Neural progenitor cell (in vitro differentiated cells): ENCODE results near the gene ST8SIA4. TPM values are rescaled to one million over a fixed set of nuclear protein-coding genes. Genes with fewer than 3 reads are reported as not detected.

Experiments used
- DNase-seq: peaks from one replicate; pipeline ENCODE4 v3.0.0-alpha.2; 2016; ENCODE audit warnings: low spot score
- H2AFZ ChIP-seq: fragments of 200-600 bp; sonication (generic); replicated peaks from 2 replicates; pipeline ENCODE4 v1.6.1; 2016; ENCODE audit warnings: antibody characterized with exemption
- H3F3A ChIP-seq: fragments of 200-600 bp; sonication (generic); 2 replicates; pipeline ENCODE4 v1.6.1; 2016; ENCODE audit warnings: antibody characterized with exemption, low read depth
- H3K27ac ChIP-seq: fragments of 200-600 bp; sonication (generic); 2 replicates; pipeline ENCODE4 v1.5.1; 2016; ENCODE audit warnings: mild to moderate bottlenecking
- H3K27me3 ChIP-seq: fragments of 200-600 bp; sonication (generic); 2 replicates; pipeline ENCODE4 v1.6.1; 2016; ENCODE audit warnings: mild to moderate bottlenecking, moderate library complexity
- H3K36me3 ChIP-seq: fragments of 200-600 bp; sonication (generic); 2 replicates; pipeline ENCODE4 v1.5.1; 2016
- H3K4me1 ChIP-seq: fragments of 200-600 bp; sonication (generic); 2 replicates; pipeline ENCODE4 v1.6.1; 2016; ENCODE audit warnings: mixed run types
- H3K4me2 ChIP-seq: fragments of 200-600 bp; sonication (generic); 2 replicates; pipeline ENCODE4 v1.6.1; 2016
- H3K4me3 ChIP-seq: fragments of 200-600 bp; sonication (generic); 2 replicates; pipeline ENCODE4 v1.5.1; 2016
- H3K79me2 ChIP-seq: fragments of 200-600 bp; sonication (generic); 2 replicates; pipeline ENCODE4 v1.6.1; 2016; ENCODE audit warnings: low read depth
- H3K9ac ChIP-seq: fragments of 200-600 bp; sonication (generic); 2 replicates; pipeline ENCODE4 v1.6.1; 2016
- H3K9me3 ChIP-seq: fragments of 200-600 bp; sonication (generic); 2 replicates; pipeline ENCODE4 v1.5.1; 2016; ENCODE audit warnings: low read depth
- H4K20me1 ChIP-seq: fragments of 200-600 bp; sonication (generic); 2 replicates; pipeline ENCODE4 v1.6.1; 2016; ENCODE audit warnings: low read depth
- H3K27ac Mint-ChIP-seq: 3 replicates; pipeline ENCODE4 v1.8.0; 2021; ENCODE audit warnings: mixed read lengths
- H3K27me3 Mint-ChIP-seq: 2 replicates; pipeline ENCODE4 v1.8.0; 2022; ENCODE audit warnings: low read depth, mild to moderate bottlenecking, inconsistent platforms, moderate library complexity, mixed read lengths; ENCODE audit not compliant: insufficient read depth
- H3K36me3 Mint-ChIP-seq: 3 replicates; pipeline ENCODE4 v1.8.0; 2021; ENCODE audit warnings: mixed read lengths
- H3K4me1 Mint-ChIP-seq: 3 replicates; pipeline ENCODE4 v1.8.0; 2021; ENCODE audit warnings: mixed read lengths
- H3K4me3 Mint-ChIP-seq: 3 replicates; pipeline ENCODE4 v1.8.0; 2021; ENCODE audit warnings: mild to moderate bottlenecking, moderate library complexity, mixed read lengths
- H3K9me3 Mint-ChIP-seq: 3 replicates; pipeline ENCODE4 v1.8.0; 2020; ENCODE audit warnings: mixed read lengths
- EZH2 ChIP-seq: fragments of 200-600 bp; sonication (generic); IDR thresholded peaks from 2 replicates; pipeline ENCODE4 v1.6.1; 2017; ENCODE audit warnings: antibody characterized with exemption, mild to moderate bottlenecking, moderate library complexity
- EZH2phosphoT487 ChIP-seq: fragments of 200-600 bp; sonication (generic); IDR thresholded peaks from 2 replicates; pipeline ENCODE4 v1.6.1; 2017; ENCODE audit warnings: antibody characterized with exemption
- total RNA-seq: library from RNA; depleted of rRNA; stranded (reverse); fragments of >200 nt; gene quantifications from 2 replicates; pipeline ENCODE4 v1.2.3, GENCODE V29; 2015; ENCODE audit warnings: low replicate concordance
- TF ChIP-seq, protein P1 (sequence below): fragments of 200-600 bp; sonication (generic); IDR thresholded peaks from 2 replicates; pipeline ENCODE4 v1.5.1; 2017; ENCODE audit warnings: antibody characterized with exemption, mild to moderate bottlenecking

The ST8SIA4 gene
- total RNA-seq, 1 donor from 2014 or later = 0.84 TPM

DNA sequence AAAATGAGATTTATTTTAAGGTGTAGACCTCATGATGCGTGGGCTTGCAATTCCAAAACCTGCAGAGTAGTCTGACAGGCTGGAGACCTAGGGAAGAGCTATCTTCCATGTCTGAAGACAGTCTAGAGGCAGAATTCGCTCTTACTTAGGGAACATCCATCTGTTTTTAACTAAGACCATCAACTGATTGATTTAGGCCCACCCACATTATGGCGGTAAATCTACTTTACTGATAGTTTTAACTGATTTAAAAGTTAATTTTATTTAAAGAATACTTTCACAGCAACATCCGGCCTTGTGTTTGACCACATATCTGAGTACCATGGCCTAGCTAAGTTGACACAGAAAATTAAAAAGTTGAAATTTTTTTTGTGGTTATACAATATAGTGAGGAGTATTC lies 6.0 kb upstream of the ST8SIA4 start:
- no peaks in the 10 kb centered on the region for H3K9me3 ChIP-seq
- H3K4me1 ChIP-seq = no peaks in the 10 kb centered on the region
- no peaks in the 10 kb centered on the region for H3K79me2 ChIP-seq
- no peaks in the 10 kb centered on the region for H3F3A ChIP-seq
- DNase-seq = no peak
- Mint-ChIP-seq H3K4me1 (peaks cover 13% of the 10 kb centered on the region), H3K27me3 (peaks cover 5% of the 10 kb centered on the region), H3K36me3 (no peaks in the 10 kb centered on the region), H3K27ac (no peak overlapping the region), H3K9me3 (no peaks in the 10 kb centered on the region), H3K4me3 (no peak overlapping the region)
- no peak overlapping the region for H3K9ac ChIP-seq
- peaks cover 41% of the 10 kb centered on the region for H3K27me3 ChIP-seq
- TF ChIP-seq EZH2phosphoT487 = no peak
- no peak overlapping the region for H2AFZ ChIP-seq
- H3K27ac ChIP-seq = no peak overlapping the region
- H3K4me2 ChIP-seq = no peak overlapping the region
- no peak overlapping the region for H3K4me3 ChIP-seq
- H3K36me3 ChIP-seq = no peaks in the 10 kb centered on the region
- no peaks in the 10 kb centered on the region for H4K20me1 ChIP-seq

DNA sequence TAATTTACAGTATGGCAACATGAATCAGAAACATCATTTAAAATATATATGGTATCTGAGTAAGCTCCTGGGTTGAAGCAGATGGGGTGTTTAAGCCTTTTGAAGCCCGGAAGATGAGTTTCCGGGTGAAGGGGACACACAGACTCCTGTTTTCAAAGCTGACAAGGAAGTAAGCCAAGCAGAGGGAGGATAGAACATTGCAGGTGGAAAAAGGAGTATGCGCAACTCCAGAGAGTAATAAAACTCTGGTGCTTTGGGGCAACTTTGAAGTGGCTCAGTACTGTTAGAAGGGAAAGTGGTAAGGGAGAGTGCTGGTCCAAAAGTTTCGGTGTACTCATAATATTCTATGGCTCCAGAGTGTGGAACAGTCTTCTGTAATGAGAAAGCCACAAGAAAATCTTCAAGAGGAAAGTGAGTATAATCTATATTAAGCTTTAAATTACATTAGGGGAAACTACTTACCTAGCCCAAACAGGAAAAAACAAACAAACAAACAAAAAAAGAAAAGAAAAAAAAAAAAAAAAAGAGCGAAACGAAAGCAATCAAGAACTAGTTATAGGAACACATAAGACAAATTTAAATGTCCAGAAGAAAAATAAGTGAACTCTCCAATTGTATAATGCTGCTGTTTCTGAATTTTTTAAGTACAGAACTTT lies 2.3 kb upstream of the ST8SIA4 start:
- H3K27ac Mint-ChIP-seq = no peak overlapping the region
- Histone ChIP-seq H4K20me1 (no peaks in the 10 kb centered on the region), H3K4me2 (no peak overlapping the region), H2AFZ (no peak overlapping the region), H3F3A (peaks cover 20% of the 10 kb centered on the region), H3K4me1 (peaks cover 7% of the 10 kb centered on the region), H3K27ac (no peak overlapping the region), H3K36me3 (no peaks in the 10 kb centered on the region), H3K9ac (no peak overlapping the region), H3K27me3 (peaks cover 76% of the 10 kb centered on the region), H3K9me3 (no peaks in the 10 kb centered on the region), H3K79me2 (no peaks in the 10 kb centered on the region), H3K4me3 (no peak overlapping the region)
- H3K9me3 Mint-ChIP-seq = no peaks in the 10 kb centered on the region
- H3K4me3 Mint-ChIP-seq = no peak overlapping the region
- H3K36me3 Mint-ChIP-seq = no peaks in the 10 kb centered on the region
- DNase-seq = no peak
- TF ChIP-seq EZH2 (no peak), EZH2phosphoT487 (no peak)
- TF ChIP-seq, protein P1, sequence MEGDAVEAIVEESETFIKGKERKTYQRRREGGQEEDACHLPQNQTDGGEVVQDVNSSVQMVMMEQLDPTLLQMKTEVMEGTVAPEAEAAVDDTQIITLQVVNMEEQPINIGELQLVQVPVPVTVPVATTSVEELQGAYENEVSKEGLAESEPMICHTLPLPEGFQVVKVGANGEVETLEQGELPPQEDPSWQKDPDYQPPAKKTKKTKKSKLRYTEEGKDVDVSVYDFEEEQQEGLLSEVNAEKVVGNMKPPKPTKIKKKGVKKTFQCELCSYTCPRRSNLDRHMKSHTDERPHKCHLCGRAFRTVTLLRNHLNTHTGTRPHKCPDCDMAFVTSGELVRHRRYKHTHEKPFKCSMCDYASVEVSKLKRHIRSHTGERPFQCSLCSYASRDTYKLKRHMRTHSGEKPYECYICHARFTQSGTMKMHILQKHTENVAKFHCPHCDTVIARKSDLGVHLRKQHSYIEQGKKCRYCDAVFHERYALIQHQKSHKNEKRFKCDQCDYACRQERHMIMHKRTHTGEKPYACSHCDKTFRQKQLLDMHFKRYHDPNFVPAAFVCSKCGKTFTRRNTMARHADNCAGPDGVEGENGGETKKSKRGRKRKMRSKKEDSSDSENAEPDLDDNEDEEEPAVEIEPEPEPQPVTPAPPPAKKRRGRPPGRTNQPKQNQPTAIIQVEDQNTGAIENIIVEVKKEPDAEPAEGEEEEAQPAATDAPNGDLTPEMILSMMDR = no peak
- peaks cover 5% of the 10 kb centered on the region for H3K27me3 Mint-ChIP-seq
- H3K4me1 Mint-ChIP-seq = peaks cover 18% of the 10 kb centered on the region

DNA sequence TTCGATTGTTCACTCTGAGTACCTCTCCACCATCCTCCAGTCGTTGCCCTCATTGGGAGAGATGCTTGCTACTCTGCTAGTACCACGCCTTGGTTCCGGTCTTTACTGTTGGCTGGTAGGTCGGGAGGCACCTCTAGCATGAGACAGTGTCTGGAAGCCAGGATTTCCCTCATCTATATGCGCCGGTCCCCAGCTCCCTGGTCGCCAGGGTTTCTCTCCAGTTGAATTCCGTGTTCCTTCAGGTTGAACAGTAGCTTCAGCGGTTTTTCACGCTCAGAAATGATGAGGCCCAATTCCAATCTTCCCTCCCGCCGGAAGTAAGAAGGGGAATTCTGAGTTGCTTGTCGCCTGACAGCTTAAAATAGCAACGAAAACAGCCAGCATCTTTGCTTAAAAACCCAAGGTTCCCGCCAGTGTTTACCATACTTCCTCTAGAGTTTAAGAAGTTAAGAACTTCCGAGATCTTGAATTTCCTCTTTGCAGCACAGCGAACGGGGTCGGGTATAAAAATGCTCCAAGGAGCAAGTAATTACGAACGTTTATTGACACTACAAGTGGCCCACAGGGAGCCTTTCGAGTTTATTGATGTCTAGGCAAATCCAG lies 1.3 kb upstream of the ST8SIA4 start:
- Histone ChIP-seq H3K36me3 (no peaks in the 10 kb centered on the region), H3K27ac (no peak overlapping the region), H3F3A (peaks cover 22% of the 10 kb centered on the region), H3K4me1 (peaks cover 7% of the 10 kb centered on the region), H3K4me3 (peak overlapping the region; percentile 63), H4K20me1 (no peaks in the 10 kb centered on the region), H3K9me3 (no peaks in the 10 kb centered on the region), H3K9ac (no peak overlapping the region), H3K4me2 (peak overlapping the region; percentile 94), H2AFZ (peak overlapping the region; percentile 11), H3K27me3 (peaks cover 87% of the 10 kb centered on the region), H3K79me2 (no peaks in the 10 kb centered on the region)
- Mint-ChIP-seq H3K4me3 (peak overlapping the region; percentile 95), H3K27me3 (peaks cover 8% of the 10 kb centered on the region), H3K9me3 (peaks cover 2% of the 10 kb centered on the region), H3K36me3 (peaks cover 3% of the 10 kb centered on the region), H3K4me1 (peaks cover 25% of the 10 kb centered on the region), H3K27ac (no peak overlapping the region)
- TF ChIP-seq, protein P1 = no peak
- peak; percentile 19 for TF ChIP-seq EZH2phosphoT487
- DNase-seq = peak; percentile 31

DNA sequence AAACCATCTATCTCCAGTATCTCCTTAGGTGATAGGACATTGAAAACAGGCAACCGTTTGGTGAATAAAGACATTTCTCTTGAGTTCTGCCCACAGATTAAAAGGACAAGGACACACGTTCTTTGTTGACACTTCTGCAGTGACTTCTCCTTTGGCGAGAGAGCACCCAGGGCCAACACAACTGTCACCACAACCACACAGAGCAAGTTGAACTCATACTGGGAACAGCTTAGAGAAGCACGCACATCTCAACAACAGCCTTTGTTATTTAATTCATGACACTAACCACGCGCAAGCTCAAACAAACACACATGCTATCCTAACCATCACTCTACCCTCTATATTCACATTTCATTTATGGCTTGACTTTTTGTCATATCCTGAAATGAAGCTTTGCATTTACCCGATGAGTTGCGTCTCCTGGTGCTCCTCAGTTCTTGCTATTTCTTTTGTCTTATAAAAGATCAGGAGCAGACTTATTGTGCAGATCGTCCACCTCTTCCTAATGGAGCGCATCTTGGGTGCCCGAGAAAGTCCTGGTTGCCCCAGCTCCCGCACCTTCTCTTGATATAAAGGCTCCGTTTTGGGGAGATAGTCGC lies 543 bp downstream of the ST8SIA4 start:
- Histone ChIP-seq H3K9ac (no peak overlapping the region), H3K9me3 (no peaks in the 10 kb centered on the region), H2AFZ (peak overlapping the region; percentile 77), H3K27me3 (peaks cover 97% of the 10 kb centered on the region), H3K4me1 (peaks cover 7% of the 10 kb centered on the region), H3K4me2 (peak overlapping the region; percentile 94), H4K20me1 (no peaks in the 10 kb centered on the region), H3K36me3 (no peaks in the 10 kb centered on the region), H3F3A (peaks cover 22% of the 10 kb centered on the region), H3K79me2 (no peaks in the 10 kb centered on the region), H3K4me3 (peak overlapping the region; percentile 63), H3K27ac (no peak overlapping the region)
- H3K27ac Mint-ChIP-seq = peak overlapping the region; percentile 78
- H3K9me3 Mint-ChIP-seq = peaks cover 2% of the 10 kb centered on the region
- peaks cover 9% of the 10 kb centered on the region for H3K36me3 Mint-ChIP-seq
- peaks cover 8% of the 10 kb centered on the region for H3K27me3 Mint-ChIP-seq
- peaks cover 31% of the 10 kb centered on the region for H3K4me1 Mint-ChIP-seq
- TF ChIP-seq EZH2phosphoT487 = no peak
- TF ChIP-seq EZH2 = peak; percentile 53
- peak; percentile 1 for DNase-seq
- peak overlapping the region; percentile 95 for H3K4me3 Mint-ChIP-seq
